ENCODE data around the gene RHBDD1.
"Not testable (repeated sequence)": the region's sequence is repeated elsewhere in the genome, so short reads cannot be mapped to it uniquely, and the experiment has no call there.

GRCh38 chr2:226834880-226835279, 974 bp upstream of the RHBDD1 start:
- not testable (repeated sequence) for TF ChIP-seq CTCF, POLR2A (IDR thresholded peaks at IDR 0.05)
